Suprapubic skin (tissue), 3 donors: ENCODE data around the gene TRMO.

Experiments
- POLR2A ChIP-seq, 2 donors: fragments of 450-650 bp; IDR thresholded peaks; one replicate each; pipeline ENCODE4 v1.6.1; 2017; ENCODE audit warnings: antibody characterized with exemption in 2 of 2, mild to moderate bottlenecking in 2 of 2, moderate library complexity in 2 of 2
- TF ChIP-seq, protein P1 (sequence below), 2 donors: fragments of 200-600 bp in 1 of 2; fragments of 450-650 bp in 1 of 2; sonication (generic) in 1 of 2; IDR thresholded peaks; one replicate each; pipeline ENCODE4 v1.5.1; 2016 to 2019; ENCODE audit warnings: antibody characterized with exemption in 2 of 2, mild to moderate bottlenecking in 1 of 2, moderate library complexity in 1 of 2

DNA sequence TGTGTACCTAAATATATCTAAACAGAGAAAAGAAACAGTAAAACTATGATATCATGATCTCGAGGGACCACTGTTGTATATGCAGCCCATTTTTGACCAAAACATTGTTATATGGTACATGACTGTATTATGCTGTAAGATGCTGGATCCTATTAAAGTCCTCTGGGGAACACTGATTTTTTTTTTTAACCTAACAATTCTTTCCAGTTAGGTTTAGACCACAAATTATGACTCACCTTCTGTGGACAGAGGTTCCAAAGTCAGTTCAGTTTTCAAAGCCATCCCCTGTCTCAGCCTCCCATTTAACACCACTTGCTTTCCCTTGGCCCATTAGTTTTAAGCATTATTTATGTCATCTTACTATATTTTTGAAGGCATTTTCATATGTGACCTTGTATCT is 27.1 kb downstream of the TRMO start:
- TF ChIP-seq, protein P1, sequence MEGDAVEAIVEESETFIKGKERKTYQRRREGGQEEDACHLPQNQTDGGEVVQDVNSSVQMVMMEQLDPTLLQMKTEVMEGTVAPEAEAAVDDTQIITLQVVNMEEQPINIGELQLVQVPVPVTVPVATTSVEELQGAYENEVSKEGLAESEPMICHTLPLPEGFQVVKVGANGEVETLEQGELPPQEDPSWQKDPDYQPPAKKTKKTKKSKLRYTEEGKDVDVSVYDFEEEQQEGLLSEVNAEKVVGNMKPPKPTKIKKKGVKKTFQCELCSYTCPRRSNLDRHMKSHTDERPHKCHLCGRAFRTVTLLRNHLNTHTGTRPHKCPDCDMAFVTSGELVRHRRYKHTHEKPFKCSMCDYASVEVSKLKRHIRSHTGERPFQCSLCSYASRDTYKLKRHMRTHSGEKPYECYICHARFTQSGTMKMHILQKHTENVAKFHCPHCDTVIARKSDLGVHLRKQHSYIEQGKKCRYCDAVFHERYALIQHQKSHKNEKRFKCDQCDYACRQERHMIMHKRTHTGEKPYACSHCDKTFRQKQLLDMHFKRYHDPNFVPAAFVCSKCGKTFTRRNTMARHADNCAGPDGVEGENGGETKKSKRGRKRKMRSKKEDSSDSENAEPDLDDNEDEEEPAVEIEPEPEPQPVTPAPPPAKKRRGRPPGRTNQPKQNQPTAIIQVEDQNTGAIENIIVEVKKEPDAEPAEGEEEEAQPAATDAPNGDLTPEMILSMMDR (IDR thresholded peaks at IDR 0.05), result no peak
- no peak for TF ChIP-seq POLR2A (IDR thresholded peaks at IDR 0.05)
